HCT116 (cell line): ENCODE results near the gene ZNF330. TPM values are rescaled to one million over a fixed set of nuclear protein-coding genes. Genes with fewer than 3 reads are reported as not detected.

Source experiments
- ELF1 ChIP-seq: IDR thresholded peaks from 2 replicates; pipeline ENCODE4 v1.6.1; 2012; ENCODE audit warnings: low read depth, borderline replicate concordance
- EZH2 ChIP-seq: fragments of 200-600 bp; sonication (generic); IDR thresholded peaks from 2 replicates; pipeline ENCODE4 v1.6.1; 2017; ENCODE audit warnings: antibody characterized with exemption, mixed run types
- total RNA-seq: library from RNA; stranded (reverse); gene quantifications from one replicate; pipeline ENCODE4 v1.2.1, GENCODE V29; 2021; ENCODE audit not compliant: unreplicated experiment
- TF ChIP-seq, protein P1 (sequence below): IDR thresholded peaks from 2 replicates; pipeline ENCODE4 v1.6.1; 2011; ENCODE audit warnings: mild to moderate bottlenecking, low read length, moderate library complexity; ENCODE audit not compliant: insufficient replicate concordance; ENCODE audit errors: extremely low read depth

ZNF330 gene
- total RNA-seq, 1 experiment from 2014 or later, result 49.1 TPM

DNA sequence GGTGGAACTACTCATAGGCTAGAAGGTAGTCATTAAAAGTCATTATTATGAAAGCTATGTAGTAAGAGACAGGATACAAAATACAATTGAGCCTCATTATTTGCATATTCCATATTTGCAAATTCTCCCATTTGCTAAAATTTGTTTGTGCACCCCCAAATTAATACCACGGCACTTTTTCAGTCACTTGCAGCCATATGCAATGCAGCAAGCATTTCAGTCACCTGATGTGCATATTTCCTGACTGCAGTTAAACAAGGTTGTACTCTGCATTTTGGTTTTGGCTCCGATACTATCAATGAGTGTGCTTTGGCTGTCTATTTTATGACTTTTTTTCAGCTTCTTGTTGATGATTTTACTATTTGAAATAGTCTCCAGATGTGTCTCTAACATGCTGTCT is 62.9 kb downstream of the ZNF330 start (continued):
- no peak for TF ChIP-seq EZH2
- TF ChIP-seq ELF1, result no peak
- TF ChIP-seq, protein P1, sequence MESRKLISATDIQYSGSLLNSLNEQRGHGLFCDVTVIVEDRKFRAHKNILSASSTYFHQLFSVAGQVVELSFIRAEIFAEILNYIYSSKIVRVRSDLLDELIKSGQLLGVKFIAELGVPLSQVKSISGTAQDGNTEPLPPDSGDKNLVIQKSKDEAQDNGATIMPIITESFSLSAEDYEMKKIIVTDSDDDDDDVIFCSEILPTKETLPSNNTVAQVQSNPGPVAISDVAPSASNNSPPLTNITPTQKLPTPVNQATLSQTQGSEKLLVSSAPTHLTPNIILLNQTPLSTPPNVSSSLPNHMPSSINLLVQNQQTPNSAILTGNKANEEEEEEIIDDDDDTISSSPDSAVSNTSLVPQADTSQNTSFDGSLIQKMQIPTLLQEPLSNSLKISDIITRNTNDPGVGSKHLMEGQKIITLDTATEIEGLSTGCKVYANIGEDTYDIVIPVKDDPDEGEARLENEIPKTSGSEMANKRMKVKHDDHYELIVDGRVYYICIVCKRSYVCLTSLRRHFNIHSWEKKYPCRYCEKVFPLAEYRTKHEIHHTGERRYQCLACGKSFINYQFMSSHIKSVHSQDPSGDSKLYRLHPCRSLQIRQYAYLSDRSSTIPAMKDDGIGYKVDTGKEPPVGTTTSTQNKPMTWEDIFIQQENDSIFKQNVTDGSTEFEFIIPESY, result no peak

Other genes with a start within 250 kb of the ZNF330 start
- gene RNF150, start 87.4 kb upstream of the ZNF330 start, total RNA-seq, result 0.07 TPM